ENCODE data around the gene SPIRE1. TPM values are rescaled to one million over a fixed set of nuclear protein-coding genes. Genes with fewer than 3 reads are reported as not detected.

SPIRE1 gene
- total and polyA plus RNA-seq, 2 of the 4 experiments (the other 2 are of a cell fraction), result 11.6 to 31.4 TPM

- ChIA-PET POLR2A (ENCODE audit: unreplicated experiment) (no interaction called here), CTCF (no interaction called here)
- H4K91ac ChIP-seq (ENCODE audit: insufficient read depth, low read depth, low read length), result peak overlapping the region; percentile 66
- H3K9ac ChIP-seq (ENCODE audit: low read depth, low read length), result 0 out of 2 replicates have a peak overlapping the region, but pooled peaks have one; percentile 11
- H2BK5ac ChIP-seq (ENCODE audit: low read depth, low read length, poor library complexity, severe bottlenecking), result peak overlapping the region; percentile 77
- peak overlapping the region; percentile 63; the same call in 1 of the 2 replicates for H3K27ac ChIP-seq (ENCODE audit: insufficient read depth, low read length)
- no peaks in the 10 kb centered on the region for H3K36me3 ChIP-seq (ENCODE audit: control insufficient read depth, insufficient read depth, low read length)
- no peaks in the 10 kb centered on the region for H3K27me3 ChIP-seq (ENCODE audit: control insufficient read depth, insufficient read depth, low read length)
- H2BK120ac ChIP-seq (ENCODE audit: low read depth, low read length), result peak overlapping the region; percentile 73
- peaks cover 5% of the 10 kb centered on the region for H3K9me1 ChIP-seq (ENCODE audit: insufficient read depth, low read length)
- in situ Hi-C loops (cut with MboI; ENCODE audit: low sequenced_read_pairs) (no loop called here), intact Hi-C loops (cut with micrococcal nuclease) (no loop called here), dilution Hi-C loops (cut with HindIII; ENCODE audit: low sequenced_read_pairs, unreplicated experiment) (no loop called here)
- no TSS peak for BruUV-seq (replicated peaks)
- no peak overlapping the region for H3K4me3 ChIP-seq (ENCODE audit: insufficient read depth, low read depth, low read length)
- H4K5ac ChIP-seq (ENCODE audit: low read depth, low read length), result peak overlapping the region; percentile 26; the same call in 1 of the 2 replicates
- H3K23ac ChIP-seq (ENCODE audit: low read depth, low read length), result peak overlapping the region; percentile 36; the same call in 1 of the 2 replicates
- H2BK15ac ChIP-seq (ENCODE audit: low read depth, low read length), result peak overlapping the region; percentile 25; the same call in 1 of the 3 replicates
- H3K4me2 ChIP-seq (ENCODE audit: low read depth, low read length), result peak overlapping the region; percentile 69
- H3K56ac ChIP-seq (ENCODE audit: extremely low read depth, insufficient read depth, low read length), result peak overlapping the region; percentile 77
- 0 out of 2 replicates have a peak overlapping the region, but pooled peaks have one; percentile 52 for H2BK20ac ChIP-seq (ENCODE audit: low read depth, low read length)
- ATAC-seq (ENCODE audit: low read depth) (peak; percentile 57), DNase-seq (peak; percentile 57)
- peak overlapping the region; percentile 78 for H3K4ac ChIP-seq (ENCODE audit: low read depth, low read length)
- peak overlapping the region; percentile 59; the same call in 1 of the 2 replicates for H2AK5ac ChIP-seq (ENCODE audit: low read depth, low read length)
- peak overlapping the region in 1 of 2 experiments; percentile 67; a peak in 2 of 4 replicates for H4K8ac ChIP-seq (ENCODE audit: low read depth in 2 of 2, low read length in 2 of 2)
- H4K20me1 ChIP-seq (ENCODE audit: insufficient read depth, low read length), result no peaks in the 10 kb centered on the region
- no peaks in the 10 kb centered on the region for H3K9me3 ChIP-seq (ENCODE audit: control insufficient read depth, insufficient read depth, low read length)
- H3K4me1 ChIP-seq (ENCODE audit: control insufficient read depth, insufficient read depth, low read length), result peaks cover 14% of the 10 kb centered on the region
- peaks cover 34 to 54% of the 10 kb centered on the region in 2 experiments for H3K79me1 ChIP-seq (ENCODE audit: low read depth in 1 of 2, low read length in 2 of 2)
- WGBS, 2 experiments (ENCODE audit: extremely low coverage in 2 of 2, insufficient read length in 1 of 2), result no CpG with 5 or more reads among the region's 3 CpGs
- H2AFZ ChIP-seq (replicated peaks; ENCODE audit: low read length, poor library complexity), result no peak overlapping the region
- no peak overlapping the region for H2AK9ac ChIP-seq (replicated peaks; ENCODE audit: low read depth, low read length, poor library complexity)
- TF ChIP-seq, protein P1, sequence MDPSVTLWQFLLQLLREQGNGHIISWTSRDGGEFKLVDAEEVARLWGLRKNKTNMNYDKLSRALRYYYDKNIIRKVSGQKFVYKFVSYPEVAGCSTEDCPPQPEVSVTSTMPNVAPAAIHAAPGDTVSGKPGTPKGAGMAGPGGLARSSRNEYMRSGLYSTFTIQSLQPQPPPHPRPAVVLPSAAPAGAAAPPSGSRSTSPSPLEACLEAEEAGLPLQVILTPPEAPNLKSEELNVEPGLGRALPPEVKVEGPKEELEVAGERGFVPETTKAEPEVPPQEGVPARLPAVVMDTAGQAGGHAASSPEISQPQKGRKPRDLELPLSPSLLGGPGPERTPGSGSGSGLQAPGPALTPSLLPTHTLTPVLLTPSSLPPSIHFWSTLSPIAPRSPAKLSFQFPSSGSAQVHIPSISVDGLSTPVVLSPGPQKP (IDR thresholded peaks at IDR 0.05; ENCODE audit: borderline replicate concordance, low read depth, low read length), result no peak
- peak; percentile 81 for TF ChIP-seq RFX5 (IDR thresholded peaks at IDR 0.05; ENCODE audit: low read depth, low read length)
- H3K18ac ChIP-seq (ENCODE audit: low read depth, low read length), result peak overlapping the region; percentile 90
- H3K14ac ChIP-seq (replicated peaks; ENCODE audit: low read depth, low read length), result 0 out of 2 replicates have a peak overlapping the region, but pooled peaks have one; percentile 30
Observed at GRCh38 chr18:12598181-12598930, 59.6 kb downstream of the SPIRE1 start.

Measured in IMR-90 (cell line).